Caco-2 (cell line): Measurements from ENCODE around the gene KRTAP2-3. TPM values are rescaled to one million over a fixed set of nuclear protein-coding genes. Genes with fewer than 3 reads are reported as not detected.
"Not testable (repeated sequence)": the region's sequence is repeated elsewhere in the genome, so short reads cannot be mapped to it uniquely, and the experiment has no call there.

Experiments
- Bru-seq: library from RNA; stranded (reverse); fragments of 400-500 nt; gene quantifications from one replicate; lab custom pipeline; 2021; lab: Mats Ljungman, UMichigan
- BruChase-seq, 2 experiments: library from RNA; stranded (reverse); fragments of 400-500 nt; gene quantifications; one replicate each; lab custom pipeline; 2021; lab: Mats Ljungman, UMichigan
- BruUV-seq: library from RNA; stranded (reverse); fragments of 400-500 nt; replicated peaks from 2 replicates; lab custom pipeline; 2021; lab: Mats Ljungman, UMichigan
- CTCF ChIA-PET: fragments of 300-600 bp; sonication (Branson Sonifier 250); formaldehyde crosslinking; loops from one replicate; lab custom pipeline; 2022; ENCODE audit warnings: antibody characterized with exemption; lab: Charles Lee
- POLR2A ChIA-PET: fragments of 300-600 bp; sonication (Branson Sonifier 250); formaldehyde crosslinking; loops from one replicate; lab custom pipeline; 2022; ENCODE audit warnings: antibody characterized with exemption; lab: Charles Lee
- DNase-seq, 2 experiments: peaks; one replicate each; pipeline versions ENCODE4 v3.0.0 to v3.0.0-alpha.2; 2020 to 2022
- H3K27me3 ChIP-seq: replicated peaks from 2 replicates; pipeline ENCODE4 v1.6.0; 2011; ENCODE audit warnings: low read length; ENCODE audit not compliant: control insufficient read depth, insufficient read depth
- H3K36me3 ChIP-seq: 2 replicates; pipeline ENCODE4 v1.5.1; 2011; ENCODE audit warnings: low read length; ENCODE audit not compliant: control insufficient read depth, insufficient read depth
- H3K4me1 ChIP-seq: fragments of 250-450 bp; sonication (Bioruptor Pico); 2 replicates; pipeline ENCODE4 v1.5.1; 2020; ENCODE audit warnings: mild to moderate bottlenecking
- H3K4me3 ChIP-seq: 2 replicates; pipeline ENCODE4 v1.5.1; 2011; ENCODE audit warnings: low read depth, mild to moderate bottlenecking, control low read depth, low read length
- H3K9me3 ChIP-seq: fragments of 250-450 bp; sonication (Bioruptor Pico); 2 replicates; pipeline ENCODE4 v1.5.1; 2020; ENCODE audit warnings: mild to moderate bottlenecking, moderate library complexity
- H3K27ac Mint-ChIP-seq: one replicate; pipeline ENCODE4 v1.8.0; 2022; ENCODE audit warnings: mixed read lengths; ENCODE audit not compliant: unreplicated experiment
- H3K27me3 Mint-ChIP-seq: one replicate; pipeline ENCODE4 v1.8.0; 2022; ENCODE audit warnings: mixed read lengths; ENCODE audit not compliant: insufficient read depth, unreplicated experiment
- H3K36me3 Mint-ChIP-seq: one replicate; pipeline ENCODE4 v1.8.0; 2022; ENCODE audit warnings: mild to moderate bottlenecking, mixed read lengths; ENCODE audit not compliant: insufficient read depth, unreplicated experiment
- H3K4me1 Mint-ChIP-seq: one replicate; pipeline ENCODE4 v1.8.0; 2022; ENCODE audit warnings: low read depth, mixed read lengths; ENCODE audit not compliant: unreplicated experiment
- H3K4me3 Mint-ChIP-seq: one replicate; pipeline ENCODE4 v1.8.0; 2022; ENCODE audit warnings: mild to moderate bottlenecking, moderate library complexity, mixed read lengths; ENCODE audit not compliant: unreplicated experiment
- H3K9me3 Mint-ChIP-seq: one replicate; pipeline ENCODE4 v1.8.0; 2022; ENCODE audit warnings: mixed read lengths; ENCODE audit not compliant: unreplicated experiment
- CTCF ChIP-seq, 2 experiments: fragments of 200-600 bp in 1 of 2; IDR thresholded peaks; 1 replicate in 1 of 2; 2 replicates in 1 of 2; pipeline versions ENCODE4 v1.5.1 to v1.8.0; 2011 to 2022; ENCODE audit warnings: antibody characterized with exemption in 1 of 2, control low read depth in 1 of 2, inconsistent platforms in 1 of 2, low read depth in 1 of 2, low read length in 1 of 2, mild to moderate bottlenecking in 1 of 2, moderate library complexity in 1 of 2; ENCODE audit not compliant: insufficient read depth in 1 of 2, severe bottlenecking in 1 of 2, unreplicated experiment in 1 of 2
- intact Hi-C: fragments of 100-400 bp; cut with micrococcal nuclease; formaldehyde crosslinking; loops from one replicate; pipeline ENCODE4 v1.10.0; 2022; ENCODE audit not compliant: unreplicated experiment
- long read RNA-seq: library from polyadenylated mRNA; stranded (forward); transcript quantifications from one replicate; pipeline ENCODE4 v2.0.0, GENCODE V29; 2022
- total RNA-seq: library from RNA; stranded (reverse); gene quantifications from 2 replicates; pipeline ENCODE4 v1.2.3, GENCODE V29; 2022

KRTAP2-3 gene
- 3.7 and 4.9 TPM in 2 replicates for total RNA-seq
- percentile 44 among the genes with signal in this experiment for Bru-seq, nascent RNA
- BruChase-seq, experiment 1, labeled RNA remaining after a 2-hour chase: percentile 42 among the genes with signal in this experiment
- BruChase-seq, experiment 2, labeled RNA remaining after a 6-hour chase: percentile 22 among the genes with signal in this experiment
- long read RNA-seq, partial matches to known transcripts: 0 of 4 reads
- long read RNA-seq, other reads (novel, unspliced or antisense): 0 of 4 reads

GRCh38 chr17:41060052-41060604 is at the start of gene KRTAP2-3:
Gene KRTAP2-3 (minus strand): TSS chr17:41060114. CDS start chr17:41060050, 64 bp downstream.
- CTCF ChIA-PET: interaction anchor here (1.0 kb wide), 2 partner anchors 11 to 256 kb away, joined by 3 to 4 read pairs; no protein-coding TSS in a partner anchor
- Mint-ChIP-seq H3K4me1 (peaks cover 45% of the 10 kb centered on the region), H3K27me3 (no peaks in the 10 kb centered on the region), H3K4me3 (peak within 1 kb of the TSS; percentile 68), H3K9me3 (peaks cover 14% of the 10 kb centered on the region), H3K27ac (peak within 1 kb of the TSS; percentile 76), H3K36me3 (peaks cover 13% of the 10 kb centered on the region)
- Histone ChIP-seq H3K9me3 (peaks cover 5% of the 10 kb centered on the region; the same call in 1 of the 2 replicates), H3K4me1 (peaks cover 49% of the 10 kb centered on the region), H3K4me3 (peak within 1 kb of the TSS; percentile 22; the same call in 1 of the 2 replicates), H3K27me3 (no peaks in the 10 kb centered on the region), H3K36me3 (no peaks in the 10 kb centered on the region)
- POLR2A ChIA-PET: interaction anchor here (1.1 to 1.9 kb wide), 2 partner anchors 11 to 51 kb away, joined by 8 to 10 read pairs; partner anchors contain the start of gene KRTAP3-1
- intact Hi-C loops: loop anchor here (10.0 kb wide), 2 partner anchors 225 to 265 kb away; no protein-coding TSS in a partner anchor
- peak in 1 of 2 experiments; percentile 24 for DNase-seq
- no TSS peak for BruUV-seq
- TF ChIP-seq CTCF (IDR thresholded peaks at IDR 0.05; ENCODE audit: insufficient read depth in 1 of 2, low read depth in 1 of 2, low read length in 1 of 2, severe bottlenecking in 1 of 2, unreplicated experiment in 1 of 2): no peak

GRCh38 chr17:41108728-41109386 is 48.9 kb upstream of the KRTAP2-3 start:
- POLR2A ChIA-PET, CTCF ChIA-PET, H3K36me3 Mint-ChIP-seq, H3K36me3 ChIP-seq, H3K27me3 Mint-ChIP-seq, H3K27ac Mint-ChIP-seq, H3K4me3 Mint-ChIP-seq, BruUV-seq, DNase-seq, H3K27me3 ChIP-seq, H3K4me1 ChIP-seq, H3K4me1 Mint-ChIP-seq, intact Hi-C loops, H3K4me3 ChIP-seq: not testable (repeated sequence)
- H3K9me3 ChIP-seq: peaks cover 13% of the 10 kb centered on the region
- H3K9me3 Mint-ChIP-seq: peaks cover 29% of the 10 kb centered on the region

- H3K36me3 ChIP-seq: no peaks in the 10 kb centered on the region
- intact Hi-C loops: no loop called here
- Mint-ChIP-seq H3K27me3 (no peaks in the 10 kb centered on the region), H3K9me3 (peaks cover 29% of the 10 kb centered on the region), H3K36me3 (no peaks in the 10 kb centered on the region), H3K4me3 (no peak overlapping the region), H3K4me1 (no peaks in the 10 kb centered on the region), H3K27ac (no peak overlapping the region)
- no peaks in the 10 kb centered on the region for H3K4me1 ChIP-seq
- BruUV-seq: no TSS peak
- no peaks in the 10 kb centered on the region for H3K27me3 ChIP-seq
- ChIA-PET CTCF (no interaction called here), POLR2A (no interaction called here)
- DNase-seq: no peak
- H3K9me3 ChIP-seq: peaks cover 14% of the 10 kb centered on the region
- H3K4me3 ChIP-seq: no peak overlapping the region
- TF ChIP-seq CTCF (IDR thresholded peaks at IDR 0.05; ENCODE audit: insufficient read depth in 1 of 2, low read depth in 1 of 2, low read length in 1 of 2, severe bottlenecking in 1 of 2, unreplicated experiment in 1 of 2): no peak
Measured at GRCh38 chr17:41107941-41108450, 48.1 kb upstream of the KRTAP2-3 start.

- CTCF ChIA-PET, H3K27ac Mint-ChIP-seq: not testable (repeated sequence)
Measured at GRCh38 chr17:41105347-41105746, 45.4 kb upstream of the KRTAP2-3 start, which contains the start of gene KRTAP4-9. Gene KRTAP4-9 (plus strand): TSS chr17:41105389. CDS start chr17:41105389, 0 bp downstream.

GRCh38 chr17:41104386-41105038 is 44.6 kb upstream of the KRTAP2-3 start:
- H3K36me3 Mint-ChIP-seq, H3K27ac Mint-ChIP-seq, BruUV-seq, POLR2A ChIA-PET, H3K36me3 ChIP-seq, H3K4me1 Mint-ChIP-seq, DNase-seq, H3K9me3 ChIP-seq, intact Hi-C loops, H3K4me3 Mint-ChIP-seq, H3K27me3 Mint-ChIP-seq, CTCF ChIA-PET, H3K9me3 Mint-ChIP-seq, H3K27me3 ChIP-seq, H3K4me1 ChIP-seq, H3K4me3 ChIP-seq: not testable (repeated sequence)

More at GRCh38 chr17:41105347-41105746, 45.4 kb upstream of the KRTAP2-3 start, which contains the start of gene KRTAP4-9:
- BruUV-seq, POLR2A ChIA-PET, H3K9me3 ChIP-seq, H3K4me3 ChIP-seq, H3K36me3 ChIP-seq, H3K27me3 ChIP-seq, intact Hi-C loops, H3K4me1 Mint-ChIP-seq, H3K4me3 Mint-ChIP-seq, H3K4me1 ChIP-seq, H3K36me3 Mint-ChIP-seq, H3K27me3 Mint-ChIP-seq, DNase-seq: not testable (repeated sequence)
- H3K9me3 Mint-ChIP-seq: peaks cover 14% of the 10 kb centered on the region
